Esophagus muscularis mucosa (tissue), 4 donors: ENCODE measurements around the gene CYSRT1. TPM values are rescaled to one million over a fixed set of nuclear protein-coding genes. Genes with fewer than 3 reads are reported as not detected.

Source experiments
- DNase-seq: peaks from one replicate; pipeline ENCODE4 v3.0.0-alpha.2; 2017; ENCODE audit errors: extremely low spot score
- H3K27ac ChIP-seq, 4 donors: fragments of 200-600 bp; sonication (generic); replicated peaks in 1 of 4; 1 replicate in 3 of 4; 2 replicates in 1 of 4; pipeline ENCODE4 v1.5.1; 2016 to 2019; ENCODE audit warnings: mild to moderate bottlenecking in 1 of 4
- H3K27me3 ChIP-seq, 4 donors: fragments of 200-600 bp; sonication (generic); one replicate each; pipeline versions ENCODE4 v1.5.1 to v1.6.0; 2016 to 2019
- H3K36me3 ChIP-seq, 4 donors: fragments of 200-600 bp; sonication (generic); one replicate each; pipeline ENCODE4 v1.5.1; 2016 to 2019
- H3K4me1 ChIP-seq, 4 donors: fragments of 200-600 bp; sonication (generic); one replicate each; pipeline ENCODE4 v1.5.1; 2016 to 2019
- H3K4me3 ChIP-seq, 4 donors: fragments of 200-600 bp; sonication (generic); 1 replicate in 2 of 4; 2 replicates in 2 of 4; pipeline ENCODE4 v1.5.1; 2016 to 2019; ENCODE audit warnings: mild to moderate bottlenecking in 4 of 4, moderate library complexity in 1 of 4
- H3K9me3 ChIP-seq, 4 donors: fragments of 200-600 bp; sonication (generic); 1 replicate in 3 of 4; 2 replicates in 1 of 4; pipeline ENCODE4 v1.5.1; 2016 to 2019
- CTCF ChIP-seq, 3 experiments: fragments of 200-600 bp in 2 of 3; fragments of 450-650 bp in 1 of 3; sonication (generic) in 2 of 3; IDR thresholded peaks; one replicate each; pipeline ENCODE4 v1.5.1; 2017 to 2019; ENCODE audit warnings: antibody characterized with exemption in 3 of 3, mild to moderate bottlenecking in 2 of 3, moderate library complexity in 1 of 3
- EP300 ChIP-seq: sonication (generic); formaldehyde crosslinking; IDR thresholded peaks from one replicate; pipeline ENCODE4 v1.6.1; 2017; ENCODE audit warnings: antibody characterized with exemption
- POLR2A ChIP-seq: fragments of 450-650 bp; IDR thresholded peaks from one replicate; pipeline ENCODE4 v1.6.1; 2017; ENCODE audit warnings: antibody characterized with exemption, moderate library complexity, mild to moderate bottlenecking, low read depth
- POLR2AphosphoS5 ChIP-seq, 2 donors: sonication (generic); formaldehyde crosslinking; IDR thresholded peaks; one replicate each; pipeline ENCODE4 v1.6.1; 2017; ENCODE audit warnings: antibody characterized with exemption in 2 of 2
- WGBS: methylation state at CpG from one replicate; pipeline ENCODE4 v1.1.5; 2018; 5-methylcytosine and 5-hydroxymethylcytosine counted together
- intact Hi-C: fragments of 100-400 bp; cut with DNase I; formaldehyde crosslinking; loops from one replicate; pipeline ENCODE4 v1.15.1; 2023
- total RNA-seq, 4 donors: library from RNA; depleted of rRNA; stranded (reverse); fragments of >200 nt; gene quantifications; one replicate each; pipeline versions ENCODE4 v1.1.0 to v1.2.1, GENCODE V29; 2016

The CYSRT1 gene
- total RNA-seq, 4 donors from 2014 or later, result 0.33 to 0.45 (median 0.40) TPM; not detected in 1

GRCh38 chr9:137187386-137187785 lies 37.6 kb upstream of the CYSRT1 start:
- H3K4me1 ChIP-seq, result peaks cover 45 to 69% (median 54%) of the 10 kb centered on the region in 4 donors
- no peaks in the 10 kb centered on the region for H3K27me3 ChIP-seq
- H3K4me3 ChIP-seq, result peak overlapping the region; percentile 90 to 98 (median 94)
- H3K27ac ChIP-seq, result no peak overlapping the region
- peaks cover 41 to 76% (median 68%) of the 10 kb centered on the region in 4 donors for H3K36me3 ChIP-seq
- no peak for DNase-seq
- intact Hi-C loops, result loop anchor here (5.0 kb wide), 1 partner anchor 35 kb away; the partner anchor contains the start of gene RNF208
- no peaks in the 10 kb centered on the region for H3K9me3 ChIP-seq
- TF ChIP-seq POLR2A (no peak), EP300 (no peak), POLR2AphosphoS5 (IDR thresholded peaks at IDR 0.05) (no peak), CTCF (IDR thresholded peaks at IDR 0.05) (no peak)
- WGBS, result 84% methylated on average over 14 of the region's 15 CpGs

- no peak for TF ChIP-seq POLR2A
- no peak for TF ChIP-seq EP300
- TF ChIP-seq CTCF (IDR thresholded peaks at IDR 0.05), result no peak
- TF ChIP-seq POLR2AphosphoS5 (IDR thresholded peaks at IDR 0.05), result no peak
- Histone ChIP-seq H3K36me3 (peaks cover 34 to 70% (median 61%) of the 10 kb centered on the region in 4 donors), H3K4me3 (peak overlapping the region; percentile 90 to 98 (median 94)), H3K27ac (peak overlapping the region; percentile 94 to 99 (median 98)), H3K27me3 (no peaks in the 10 kb centered on the region), H3K9me3 (no peaks in the 10 kb centered on the region), H3K4me1 (peaks cover 45 to 76% (median 54%) of the 10 kb centered on the region in 4 donors)
- 5% methylated on average over 13 of the region's 31 CpGs for WGBS
- DNase-seq, result no peak
- intact Hi-C loops, result loop anchor here (5.0 kb wide), 1 partner anchor 34 kb away; the partner anchor contains the start of gene RNF208
Measured at GRCh38 chr9:137188086-137188489, 36.9 kb upstream of the CYSRT1 start.

GRCh38 chr9:137188490-137189296 lies 36.3 kb upstream of the CYSRT1 start, which contains the start of the genes ANAPC2 and SSNA1:
ANAPC2 (minus strand) TSS chr9:137188560; CDS start chr9:137188532, 28 bp downstream.
SSNA1 (plus strand) TSS chr9:137188676; CDS start chr9:137188727, 51 bp downstream.
- Histone ChIP-seq H3K27ac (peak within 1 kb of the TSS; percentile 94 to 99 (median 98)), H3K27me3 (no peaks in the 10 kb centered on the region), H3K4me1 (peaks cover 45 to 77% (median 54%) of the 10 kb centered on the region in 4 donors), H3K9me3 (no peaks in the 10 kb centered on the region), H3K4me3 (peak within 1 kb of the TSS; percentile 90 to 98 (median 94)), H3K36me3 (peaks cover 28 to 64% (median 55%) of the 10 kb centered on the region in 4 donors)
- TF ChIP-seq CTCF (IDR thresholded peaks at IDR 0.05), result peak; percentile 12 to 62 (median 29)
- peak; percentile 98 to 99 for TF ChIP-seq POLR2AphosphoS5 (IDR thresholded peaks at IDR 0.05)
- no peak for TF ChIP-seq EP300
- TF ChIP-seq POLR2A, result peak; percentile 85
- DNase-seq, result peak; percentile 96
- intact Hi-C loops, result loop anchor here (5.0 kb wide), 1 partner anchor 34 kb away; the partner anchor contains the start of gene RNF208
- no CpG with 5 or more reads among the region's 98 CpGs for WGBS

- no peak for DNase-seq
- WGBS, result 67% methylated on average over 1 of the region's 23 CpGs
- H3K4me1 ChIP-seq, result peaks cover 47 to 81% (median 56%) of the 10 kb centered on the region in 4 donors
- H3K9me3 ChIP-seq, result no peaks in the 10 kb centered on the region
- intact Hi-C loops, result loop anchor here (5.0 kb wide), 1 partner anchor 33 kb away; the partner anchor contains the start of gene RNF208
- no peaks in the 10 kb centered on the region for H3K27me3 ChIP-seq
- H3K36me3 ChIP-seq, result peaks cover 19 to 55% (median 46%) of the 10 kb centered on the region in 4 donors
- H3K4me3 ChIP-seq, result peak overlapping the region; percentile 90 to 98 (median 94)
- peak overlapping the region; percentile 94 to 99 (median 98) for H3K27ac ChIP-seq
- TF ChIP-seq POLR2AphosphoS5 (IDR thresholded peaks at IDR 0.05) (no peak), EP300 (no peak), CTCF (IDR thresholded peaks at IDR 0.05) (no peak), POLR2A (no peak)
Measured at GRCh38 chr9:137189297-137190295, 35.4 kb upstream of the CYSRT1 start.
